ENCODE data around the gene TBRG4. TPM values are rescaled to one million over a fixed set of nuclear protein-coding genes. Genes with fewer than 3 reads are reported as not detected.
A peak's percentile ranks its signal among the peaks of the same experiment; 100 is the strongest.

The TBRG4 gene
- total RNA-seq: 10 to 100 TPM; 41.8 to 72.5 TPM
- polyA plus RNA-seq (ENCODE audit: insufficient read length in 6 of 6): 10 to 100 TPM; 37.1 to 52.6 (median 45.7) TPM
- long read RNA-seq, donor 1, partial matches to known transcripts: 5 of 15 reads
- long read RNA-seq, donor 1, other reads (novel, unspliced or antisense): 0 of 15 reads
- long read RNA-seq, donor 2, transcript TBRG4-201 (11 exons, 2,243 nt): major isoform, 5 of 8 reads
- long read RNA-seq, donor 2, partial matches to known transcripts: 0 of 8 reads
- long read RNA-seq, donor 2, other reads (novel, unspliced or antisense): 0 of 8 reads
- long read RNA-seq, donor 3, partial matches to known transcripts: 5 of 9 reads
- long read RNA-seq, donor 3, other reads (novel, unspliced or antisense): 0 of 9 reads
- long read RNA-seq, donor 4, transcript TBRG4-201 (11 exons, 2,243 nt): major isoform, 8 of 20 reads
- long read RNA-seq, donor 4, partial matches to known transcripts: 1 of 20 reads
- long read RNA-seq, donor 4, other reads (novel, unspliced or antisense): 10 of 20 reads
- long read RNA-seq, donor 5, partial matches to known transcripts: 8 of 13 reads
- long read RNA-seq, donor 5, other reads (novel, unspliced or antisense): 0 of 13 reads
- long read RNA-seq, donor 6, partial matches to known transcripts: 0 of 3 reads
- long read RNA-seq, donor 6, other reads (novel, unspliced or antisense): 0 of 3 reads
- long read RNA-seq, donor 7, transcript TBRG4-201 (11 exons, 2,243 nt): major isoform, 5 of 14 reads
- long read RNA-seq, donor 7, partial matches to known transcripts: 5 of 14 reads
- long read RNA-seq, donor 7, other reads (novel, unspliced or antisense): 0 of 14 reads
- long read RNA-seq, donor 8, partial matches to known transcripts: 12 of 21 reads
- long read RNA-seq, donor 8, other reads (novel, unspliced or antisense): 0 of 21 reads
- long read RNA-seq, donor 9, partial matches to known transcripts: 0 of 1 reads
- long read RNA-seq, donor 9, other reads (novel, unspliced or antisense): 0 of 1 reads
- long read RNA-seq, donor 10, transcript TBRG4-201 (11 exons, 2,243 nt): major isoform, 34 of 62 reads
- long read RNA-seq, donor 10, partial matches to known transcripts: 3 of 62 reads
- long read RNA-seq, donor 10, other reads (novel, unspliced or antisense): 20 of 62 reads
- long read RNA-seq, donor 11, transcript TBRG4-202 (9 exons, 1,917 nt): major isoform, 6 of 19 reads
- long read RNA-seq, donor 11, partial matches to known transcripts: 7 of 19 reads
- long read RNA-seq, donor 11, other reads (novel, unspliced or antisense): 0 of 19 reads
- long read RNA-seq, donor 12, partial matches to known transcripts: 0 of 7 reads
- long read RNA-seq, donor 12, other reads (novel, unspliced or antisense): 0 of 7 reads

DNA sequence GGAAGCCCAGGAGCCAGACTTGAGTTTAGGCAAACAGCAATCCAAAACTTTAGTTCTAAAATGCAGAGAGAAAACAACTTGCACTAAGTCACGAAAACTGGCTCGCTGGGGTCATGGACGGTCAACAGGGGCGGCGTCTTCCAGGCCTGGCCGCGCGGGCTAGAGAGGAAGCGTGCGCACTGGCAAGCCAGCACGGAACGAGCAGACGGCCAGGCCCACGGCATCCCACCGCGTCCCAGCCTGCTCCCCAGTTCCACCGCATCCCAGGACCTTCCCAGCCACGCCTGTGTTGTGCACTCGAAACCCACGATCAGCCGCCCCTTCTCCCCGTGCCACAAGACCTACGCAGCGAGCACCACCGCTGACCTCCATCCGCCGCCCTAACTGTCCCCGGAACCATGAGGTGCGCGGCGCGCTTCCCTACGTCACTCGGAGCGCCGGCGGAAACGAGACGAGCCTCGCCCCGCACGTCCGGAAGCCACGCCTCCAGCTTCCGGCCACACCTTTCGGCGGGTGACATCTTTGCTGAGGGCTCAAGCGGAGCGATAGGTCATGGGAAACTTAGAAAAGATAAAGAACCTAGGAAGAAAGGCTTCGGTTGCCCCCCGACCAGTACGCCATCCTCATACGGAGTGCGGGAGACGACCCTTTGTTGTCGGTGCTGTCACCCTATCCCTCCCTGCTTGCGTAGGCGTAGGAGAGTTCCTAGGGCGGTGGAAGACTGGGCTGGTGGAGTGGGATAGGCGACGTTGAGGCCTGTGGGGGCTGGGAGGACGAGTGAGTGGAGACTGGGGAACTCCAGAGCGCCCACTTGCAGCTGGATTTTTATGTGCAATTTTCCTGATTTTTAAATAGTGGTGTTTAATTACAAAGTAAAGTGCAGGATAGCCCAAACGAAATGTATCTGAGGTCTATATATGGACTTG, at the start of gene TBRG4:
TBRG4 (minus strand) TSS at position 400 of the 926 bp plus-strand sequence. CDS start 2,460 bp downstream, outside the sequence.
- Histone ChIP-seq H3K9me3 (no peaks in the 10 kb centered on the region), H3K4me3 (peak within 1 kb of the TSS; percentile 64 to 91), H3K4me1 (peaks cover 21 to 50% of the 10 kb centered on the region in 2 donors), H3K27me3 (no peaks in the 10 kb centered on the region), H3K27ac (peak within 1 kb of the TSS; percentile 97 to 98), H3K36me3 (peaks cover 0 to 28% of the 10 kb centered on the region in 2 donors)
- DNase-seq (peak; percentile 94 to 98 (median 97)), ATAC-seq (peak; percentile 97)
- intact Hi-C loops (cut with DNase I): no loop called here
- TF ChIP-seq, protein P1, sequence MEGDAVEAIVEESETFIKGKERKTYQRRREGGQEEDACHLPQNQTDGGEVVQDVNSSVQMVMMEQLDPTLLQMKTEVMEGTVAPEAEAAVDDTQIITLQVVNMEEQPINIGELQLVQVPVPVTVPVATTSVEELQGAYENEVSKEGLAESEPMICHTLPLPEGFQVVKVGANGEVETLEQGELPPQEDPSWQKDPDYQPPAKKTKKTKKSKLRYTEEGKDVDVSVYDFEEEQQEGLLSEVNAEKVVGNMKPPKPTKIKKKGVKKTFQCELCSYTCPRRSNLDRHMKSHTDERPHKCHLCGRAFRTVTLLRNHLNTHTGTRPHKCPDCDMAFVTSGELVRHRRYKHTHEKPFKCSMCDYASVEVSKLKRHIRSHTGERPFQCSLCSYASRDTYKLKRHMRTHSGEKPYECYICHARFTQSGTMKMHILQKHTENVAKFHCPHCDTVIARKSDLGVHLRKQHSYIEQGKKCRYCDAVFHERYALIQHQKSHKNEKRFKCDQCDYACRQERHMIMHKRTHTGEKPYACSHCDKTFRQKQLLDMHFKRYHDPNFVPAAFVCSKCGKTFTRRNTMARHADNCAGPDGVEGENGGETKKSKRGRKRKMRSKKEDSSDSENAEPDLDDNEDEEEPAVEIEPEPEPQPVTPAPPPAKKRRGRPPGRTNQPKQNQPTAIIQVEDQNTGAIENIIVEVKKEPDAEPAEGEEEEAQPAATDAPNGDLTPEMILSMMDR (IDR thresholded peaks at IDR 0.05): no peak

DNA sequence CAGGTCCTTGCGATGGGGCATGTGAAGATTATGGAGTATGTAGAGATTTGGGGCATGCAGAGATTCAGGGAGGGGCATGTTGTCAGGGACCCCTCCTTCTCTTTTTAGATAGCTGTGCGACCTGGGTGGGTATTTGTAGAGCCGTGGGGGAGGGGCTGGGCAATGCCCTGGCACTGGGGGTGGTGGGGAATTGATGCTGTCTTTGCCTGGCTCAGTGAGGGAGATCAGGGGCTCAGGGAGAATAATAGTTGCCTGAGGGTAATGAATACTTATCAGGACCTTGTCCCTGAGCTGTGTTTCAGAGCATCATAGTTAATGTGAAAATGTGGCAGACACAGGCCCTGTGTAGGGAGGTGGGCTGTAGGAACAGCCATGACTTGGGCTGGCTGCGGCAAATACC, 49.6 kb upstream of the TBRG4 start:
- DNase-seq: peak in 1 of 4 donors; percentile 2
- Histone ChIP-seq H3K4me3 (peak overlapping the region in 1 of 2 donors; percentile 6), H3K9me3 (peaks cover 0 to 12% of the 10 kb centered on the region in 2 donors), H3K4me1 (peaks cover 0 to 13% of the 10 kb centered on the region in 2 donors), H3K27ac (peak overlapping the region in 1 of 2 donors; percentile 55), H3K36me3 (no peaks in the 10 kb centered on the region), H3K27me3 (peaks cover 9 to 32% of the 10 kb centered on the region in 2 donors)
- intact Hi-C loops (cut with DNase I): no loop called here
- TF ChIP-seq, protein P1 (IDR thresholded peaks at IDR 0.05): no peak
- ATAC-seq: no peak

DNA sequence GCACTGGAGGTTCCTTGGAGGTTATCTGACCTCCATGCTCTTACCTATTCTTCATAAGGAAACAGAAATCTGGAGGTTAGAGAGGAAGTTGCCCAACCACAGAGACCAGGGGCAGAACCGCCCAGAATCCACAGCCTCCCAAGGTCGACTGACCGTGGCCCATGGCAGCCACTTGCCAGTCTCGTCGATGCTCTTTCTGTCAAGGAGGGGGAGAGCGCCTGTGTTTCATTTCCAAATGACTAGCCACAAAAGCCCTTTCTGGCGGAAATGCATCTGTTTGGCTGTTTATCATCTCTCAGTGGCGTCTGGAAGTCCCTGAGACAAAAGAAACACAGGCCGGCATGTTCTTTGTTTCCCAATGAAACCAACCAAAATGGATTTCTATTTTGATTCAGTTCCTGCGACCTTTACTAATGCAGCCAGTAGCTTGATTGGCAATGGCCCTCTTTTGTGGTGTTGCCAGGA, 49.0 kb upstream of the TBRG4 start:
- peaks cover 0 to 12% of the 10 kb centered on the region in 2 donors for H3K9me3 ChIP-seq
- ATAC-seq (no peak), DNase-seq (peak in 2 of 4 donors; percentile 28 to 40)
- H3K4me3 ChIP-seq: peak overlapping the region in 1 of 2 donors; percentile 47
- peak overlapping the region in 1 of 2 donors; percentile 55 for H3K27ac ChIP-seq
- intact Hi-C loops (cut with DNase I): no loop called here
- TF ChIP-seq, protein P1 (IDR thresholded peaks at IDR 0.05): no peak
- H3K4me1 ChIP-seq: peaks cover 0 to 13% of the 10 kb centered on the region in 2 donors
- H3K36me3 ChIP-seq: no peaks in the 10 kb centered on the region
- peaks cover 9 to 34% of the 10 kb centered on the region in 2 donors for H3K27me3 ChIP-seq

DNA sequence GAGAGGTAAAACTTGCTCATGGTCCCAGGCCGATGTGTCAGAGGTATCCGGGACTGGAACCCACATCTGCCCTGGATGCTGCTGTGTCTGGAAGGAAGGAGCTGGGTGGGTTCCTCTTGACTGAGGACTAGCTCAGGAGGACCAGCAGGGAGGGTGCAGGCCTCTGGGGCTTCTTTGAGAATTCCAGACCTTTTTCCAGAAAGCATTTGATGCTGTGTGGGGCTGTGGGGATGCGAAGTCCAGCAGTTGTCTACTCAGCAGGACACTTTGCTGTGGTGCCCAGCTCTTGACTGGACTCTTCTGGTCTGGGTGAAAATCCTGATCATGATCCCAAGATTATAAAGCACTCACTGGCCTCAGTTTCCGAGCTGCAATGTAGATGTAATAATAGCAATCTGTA, 47.8 kb upstream of the TBRG4 start:
- ATAC-seq (no peak), DNase-seq (peak in 1 of 4 donors; percentile 9)
- H3K4me3 ChIP-seq: peak overlapping the region in 1 of 2 donors; percentile 47
- intact Hi-C loops (cut with DNase I): loop anchor here in 1 of 2 donors (10.0 kb wide), 1 partner anchor 96 kb away; no protein-coding TSS in a partner anchor
- peaks cover 9 to 34% of the 10 kb centered on the region in 2 donors for H3K27me3 ChIP-seq
- peaks cover 0 to 6% of the 10 kb centered on the region in 2 donors for H3K9me3 ChIP-seq
- TF ChIP-seq, protein P1 (IDR thresholded peaks at IDR 0.05): no peak
- H3K4me1 ChIP-seq: peaks cover 0 to 13% of the 10 kb centered on the region in 2 donors
- H3K27ac ChIP-seq: peak overlapping the region; percentile 29 to 76
- no peaks in the 10 kb centered on the region for H3K36me3 ChIP-seq
